Neural cell (in vitro differentiated cells): ENCODE measurements around the gene KRTCAP2. TPM values are rescaled to one million over a fixed set of nuclear protein-coding genes. Genes with fewer than 3 reads are reported as not detected.
A peak's percentile ranks its signal among the peaks of the same experiment; 100 is the strongest.

Experiments used
- H2AFZ ChIP-seq: fragments of 200-600, 300-800 bp; sonication (generic), shearing (Covaris generic); 2 replicates; pipeline ENCODE4 v1.6.0; 2014; ENCODE audit warnings: low read depth, mild to moderate bottlenecking, antibody characterized with exemption, low read length, moderate library complexity
- H3F3A ChIP-seq: fragments of 200-600 bp; shearing (Covaris generic); 2 replicates; pipeline ENCODE4 v1.6.1; 2016; ENCODE audit warnings: mild to moderate bottlenecking, moderate library complexity, mixed read lengths, antibody characterized with exemption, low read length; ENCODE audit not compliant: insufficient read depth, poor library complexity, severe bottlenecking
- H3K27ac ChIP-seq: fragments of 200-600, 300-800 bp; sonication (generic), shearing (Covaris generic); 2 replicates; pipeline ENCODE4 v1.5.1; 2014; ENCODE audit warnings: mild to moderate bottlenecking, low read length, moderate library complexity
- H3K27me3 ChIP-seq: fragments of 300-800, 200-600 bp; sonication (generic), shearing (Covaris generic); 2 replicates; pipeline ENCODE4 v1.6.0; 2014; ENCODE audit warnings: mild to moderate bottlenecking, low read depth, low read length, moderate library complexity; ENCODE audit not compliant: insufficient read depth
- H3K36me3 ChIP-seq: fragments of 300-800, 200-600 bp; sonication (generic), shearing (Covaris generic); 2 replicates; pipeline ENCODE4 v1.5.1; 2014; ENCODE audit warnings: mild to moderate bottlenecking, antibody characterized with exemption, low read length, moderate library complexity; ENCODE audit not compliant: insufficient read depth
- H3K4me2 ChIP-seq: fragments of 300-800, 200-600 bp; sonication (generic), shearing (Covaris generic); 2 replicates; pipeline ENCODE4 v1.6.0; 2014; ENCODE audit warnings: mild to moderate bottlenecking, low read length
- H3K4me3 ChIP-seq: fragments of 300-800, 200-600 bp; sonication (generic), shearing (Covaris generic); 2 replicates; pipeline ENCODE4 v1.5.1; 2014; ENCODE audit warnings: mild to moderate bottlenecking, low read length, moderate library complexity
- H3K79me2 ChIP-seq: fragments of 200-600 bp; shearing (Covaris generic); replicated peaks from 2 replicates; pipeline ENCODE4 v1.6.0; 2014; ENCODE audit warnings: mild to moderate bottlenecking, low read length, moderate library complexity; ENCODE audit not compliant: insufficient read depth
- H3K9ac ChIP-seq: fragments of 300-800, 200-600 bp; sonication (generic), shearing (Covaris generic); 2 replicates; pipeline ENCODE4 v1.6.1; 2016; ENCODE audit warnings: mild to moderate bottlenecking, low read length, mixed read lengths
- H3K9me2 ChIP-seq: fragments of 200-600 bp; shearing (Covaris generic); 2 replicates; pipeline ENCODE4 v1.6.1; 2016; ENCODE audit warnings: mild to moderate bottlenecking, low read length, mixed read lengths; ENCODE audit not compliant: insufficient read depth
- H3K9me3 ChIP-seq: fragments of 200-600, 300-800 bp; sonication (generic), shearing (Covaris generic); 2 replicates; pipeline ENCODE4 v1.6.1; 2016; ENCODE audit warnings: mild to moderate bottlenecking, mixed run types, low read length, moderate library complexity, mixed read lengths
- H4K20me1 ChIP-seq: fragments of 200-600 bp; shearing (Covaris generic); 2 replicates; pipeline ENCODE4 v1.6.1; 2016; ENCODE audit warnings: mild to moderate bottlenecking, mixed run types; ENCODE audit not compliant: insufficient read depth
- CTCF ChIP-seq: fragments of 450-650 bp; IDR thresholded peaks from 2 replicates; pipeline ENCODE4 v1.5.1; 2014; ENCODE audit warnings: antibody characterized with exemption, mild to moderate bottlenecking, moderate library complexity; ENCODE audit not compliant: poor library complexity, severe bottlenecking
- EP300 ChIP-seq: fragments of 450-650 bp; conservative IDR thresholded peaks from 2 replicates; pipeline ENCODE4 v1.6.1; 2014; ENCODE audit warnings: antibody characterized with exemption, mild to moderate bottlenecking, moderate library complexity; ENCODE audit not compliant: poor library complexity, severe bottlenecking
- EZH2 ChIP-seq: fragments of 200-600, 300-800 bp; shearing (Covaris generic), sonication (generic); IDR thresholded peaks from 2 replicates; pipeline ENCODE4 v1.6.1; 2014; ENCODE audit warnings: antibody characterized with exemption, low read length, borderline replicate concordance, mild to moderate bottlenecking; ENCODE audit not compliant: insufficient read depth, poor library complexity, severe bottlenecking
- MXI1 ChIP-seq: fragments of 450-650 bp; conservative IDR thresholded peaks from 2 replicates; pipeline ENCODE4 v1.6.1; 2014; ENCODE audit warnings: antibody characterized with exemption, mild to moderate bottlenecking; ENCODE audit not compliant: poor library complexity, severe bottlenecking
- POLR2AphosphoS5 ChIP-seq: IDR thresholded peaks from 2 replicates; pipeline ENCODE4 v1.6.1; 2012
- RAD21 ChIP-seq: fragments of 450-650 bp; conservative IDR thresholded peaks from 2 replicates; pipeline ENCODE4 v1.6.1; 2014; ENCODE audit warnings: antibody characterized with exemption, mild to moderate bottlenecking, moderate library complexity
- REST ChIP-seq: IDR thresholded peaks from 2 replicates; pipeline ENCODE4 v1.6.1; 2012; ENCODE audit warnings: borderline replicate concordance
- SMC3 ChIP-seq: fragments of 450-650 bp; conservative IDR thresholded peaks from 2 replicates; pipeline ENCODE4 v1.6.1; 2014; ENCODE audit warnings: antibody characterized with exemption, mild to moderate bottlenecking, moderate library complexity; ENCODE audit not compliant: poor library complexity
- TAF1 ChIP-seq: IDR thresholded peaks from 2 replicates; pipeline ENCODE4 v1.6.1; 2012; ENCODE audit warnings: low read depth
- polyA plus RNA-seq: library from polyadenylated mRNA; depleted of rRNA; stranded (reverse); fragments of >200 nt; gene quantifications from 2 replicates; pipeline ENCODE4 v1.2.3, GENCODE V29; 2014

The KRTCAP2 gene
- polyA plus RNA-seq, 1 donor from 2014 or later = 175 TPM

- Histone ChIP-seq H3K9me2 (no peaks in the 10 kb centered on the region), H3K9ac (peak within 1 kb of the TSS; percentile 100), H3K4me2 (peak within 1 kb of the TSS; percentile 100), H3K27me3 (no peaks in the 10 kb centered on the region), H3K36me3 (no peaks in the 10 kb centered on the region), H3F3A (peaks cover 6% of the 10 kb centered on the region), H3K27ac (peak within 1 kb of the TSS; percentile 100), H3K79me2 (peaks cover 24% of the 10 kb centered on the region), H3K9me3 (no peaks in the 10 kb centered on the region), H4K20me1 (no peaks in the 10 kb centered on the region), H2AFZ (peak within 1 kb of the TSS; percentile 59), H3K4me3 (peak within 1 kb of the TSS; percentile 91)
- peak; percentile 91 for TF ChIP-seq TAF1
- no peak for TF ChIP-seq RAD21
- no peak for TF ChIP-seq EP300
- peak; percentile 88 for TF ChIP-seq POLR2AphosphoS5
- peak; percentile 81 for TF ChIP-seq REST
- no peak for TF ChIP-seq MXI1
- no peak for TF ChIP-seq CTCF
Observed at GRCh38 chr1:155207806-155208540, 34.9 kb upstream of the KRTCAP2 start, which contains the start of gene THBS3. Gene THBS3 (minus strand): TSS chr1:155207897. CDS start chr1:155207876, 21 bp downstream.

- Histone ChIP-seq H3K27ac (peak overlapping the region; percentile 100), H3K4me3 (peak overlapping the region; percentile 91)
- TF ChIP-seq MXI1 = no peak
- TF ChIP-seq EP300 = peak; percentile 19
- peak; percentile 93 for TF ChIP-seq SMC3
- TF ChIP-seq POLR2AphosphoS5 = peak; percentile 72
- no peak for TF ChIP-seq EZH2
- TF ChIP-seq RAD21 = peak; percentile 77
- no peak for TF ChIP-seq REST
- peak; percentile 94 for TF ChIP-seq CTCF
- TF ChIP-seq TAF1 = no peak
Observed at GRCh38 chr1:155206891-155207805, 34.0 kb upstream of the KRTCAP2 start.

More at GRCh38 chr1:155206891-155207805, 34.0 kb upstream of the KRTCAP2 start:
- H3K4me2 ChIP-seq = peak overlapping the region; percentile 83
- peak overlapping the region; percentile 100 for H3K9ac ChIP-seq
- no peaks in the 10 kb centered on the region for H3K27me3 ChIP-seq
- H3F3A ChIP-seq = peaks cover 6% of the 10 kb centered on the region
- H3K79me2 ChIP-seq = peaks cover 24% of the 10 kb centered on the region
- H2AFZ ChIP-seq = peak overlapping the region; percentile 18
- no peaks in the 10 kb centered on the region for H3K36me3 ChIP-seq
- no peaks in the 10 kb centered on the region for H4K20me1 ChIP-seq
- no peaks in the 10 kb centered on the region for H3K9me2 ChIP-seq
- H3K9me3 ChIP-seq = no peaks in the 10 kb centered on the region
